Bronchial epithelial cell (primary cell): ENCODE results near the gene GRIN2C. TPM values are rescaled to one million over a fixed set of nuclear protein-coding genes. Genes with fewer than 3 reads are reported as not detected.

Experiments used
- DNase-seq: peaks from one replicate; pipeline ENCODE4 v3.0.0-alpha.2; 2010; ENCODE audit warnings: low read depth
- FAIRE-seq: peaks from 2 replicates; lab custom pipeline; 2011; peaks lifted over from hg19 to GRCh38; lab: Jason Lieb, UNC
- H3K27me3 ChIP-seq: 2 replicates; pipeline ENCODE4 v1.5.1; 2011; ENCODE audit warnings: low read length; ENCODE audit not compliant: control insufficient read depth, insufficient read depth
- H3K36me3 ChIP-seq: 2 replicates; pipeline ENCODE4 v1.5.1; 2011; ENCODE audit warnings: low read length; ENCODE audit not compliant: control insufficient read depth, insufficient read depth
- H3K4me3 ChIP-seq: 2 replicates; pipeline ENCODE4 v1.5.1; 2011; ENCODE audit warnings: mild to moderate bottlenecking, low read depth, low read length, control low read depth
- CTCF ChIP-seq: IDR thresholded peaks from 2 replicates; pipeline ENCODE4 v1.5.1; 2011; ENCODE audit warnings: mild to moderate bottlenecking, moderate library complexity, low read length, control low read depth, inconsistent platforms; ENCODE audit not compliant: insufficient read depth, severe bottlenecking
- total RNA-seq: library from RNA; depleted of rRNA; stranded (reverse); fragments of >200 nt; gene quantifications from 2 replicates; pipeline ENCODE4 v1.2.1, GENCODE V29; 2014

Gene GRIN2C
- total RNA-seq, 1 donor from 2014 or later = under 0.01 TPM

- peaks cover 6% of the 10 kb centered on the region for H3K36me3 ChIP-seq
- H3K27me3 ChIP-seq = peaks cover 29% of the 10 kb centered on the region
- DNase-seq (no peak), FAIRE-seq (no peak)
- TF ChIP-seq CTCF = no peak
- no peak overlapping the region for H3K4me3 ChIP-seq
Measured at GRCh38 chr17:74862919-74863318, 3.2 kb upstream of the GRIN2C start.

GRCh38 chr17:74862108-74862901 is 2.6 kb upstream of the GRIN2C start:
- H3K36me3 ChIP-seq = peaks cover 6% of the 10 kb centered on the region
- H3K27me3 ChIP-seq = peaks cover 32% of the 10 kb centered on the region
- H3K4me3 ChIP-seq = no peak overlapping the region
- FAIRE-seq (no peak), DNase-seq (no peak)
- peak; percentile 67 for TF ChIP-seq CTCF

GRCh38 chr17:74861662-74862107 is 2.0 kb upstream of the GRIN2C start:
- peaks cover 35% of the 10 kb centered on the region for H3K27me3 ChIP-seq
- no peak for DNase-seq
- no peak for TF ChIP-seq CTCF
- no peak for FAIRE-seq
- H3K36me3 ChIP-seq = peaks cover 6% of the 10 kb centered on the region
- H3K4me3 ChIP-seq = no peak overlapping the region

- Histone ChIP-seq H3K27me3 (peaks cover 35% of the 10 kb centered on the region), H3K4me3 (no peak overlapping the region), H3K36me3 (peaks cover 5% of the 10 kb centered on the region)
- DNase-seq = no peak
- TF ChIP-seq CTCF = no peak
- no peak for FAIRE-seq
Measured at GRCh38 chr17:74860872-74861661, 1.4 kb upstream of the GRIN2C start.

- Histone ChIP-seq H3K4me3 (no peak overlapping the region), H3K36me3 (peaks cover 5% of the 10 kb centered on the region), H3K27me3 (peaks cover 35% of the 10 kb centered on the region)
- DNase-seq = no peak
- no peak for FAIRE-seq
- TF ChIP-seq CTCF = no peak
Measured at GRCh38 chr17:74860229-74860871, 665 bp upstream of the GRIN2C start.
